H1 (cell line): ENCODE data around the gene LPAR3. TPM values are rescaled to one million over a fixed set of nuclear protein-coding genes. Genes with fewer than 3 reads are reported as not detected.

Source experiments
- CTCF ChIA-PET: fragments of 300-600 bp; sonication (Branson Sonifier 250); formaldehyde crosslinking; loops from one replicate; lab custom pipeline; 2021; ENCODE audit not compliant: partially characterized antibody; lab: Charles Lee
- POLR2A ChIA-PET: fragments of 300-600 bp; sonication (Branson Sonifier 250); formaldehyde crosslinking; loops from one replicate; lab custom pipeline; 2021; ENCODE audit warnings: inconsistent platforms; ENCODE audit not compliant: partially characterized antibody; lab: Charles Lee
- DNase-seq, 2 experiments: peaks; one replicate each; pipeline versions ENCODE4 v3.0.0 to v3.0.0-alpha.2; 2010 to 2022; ENCODE audit warnings: low spot score in 2 of 2, low read depth in 1 of 2, mixed read lengths in 1 of 2
- FAIRE-seq: peaks from 2 replicates; lab custom pipeline; 2011; peaks lifted over from hg19 to GRCh38; lab: Jason Lieb, UNC
- H2AFZ ChIP-seq: 2 replicates; pipeline ENCODE4 v1.8.1; 2012; ENCODE audit warnings: low read length, inconsistent platforms
- H2AK5ac ChIP-seq: 2 replicates; pipeline ENCODE4 v1.6.1; 2013; ENCODE audit warnings: low read depth, low read length
- H2BK120ac ChIP-seq: replicated peaks from 2 replicates; pipeline ENCODE3; 2013; ENCODE audit warnings: low read depth, low read length, inconsistent platforms
- H2BK12ac ChIP-seq: 2 replicates; pipeline ENCODE4 v1.6.1; 2013; ENCODE audit warnings: low read depth, low read length
- H2BK15ac ChIP-seq: 2 replicates; pipeline ENCODE4 v1.6.1; 2013; ENCODE audit warnings: low read length
- H2BK20ac ChIP-seq: 2 replicates; pipeline ENCODE4 v1.6.1; 2013; ENCODE audit warnings: low read length
- H2BK5ac ChIP-seq: 2 replicates; pipeline ENCODE4 v1.6.1; 2013; ENCODE audit warnings: low read depth, low read length
- H3K14ac ChIP-seq: 2 replicates; pipeline ENCODE4 v1.6.1; 2013; ENCODE audit warnings: inconsistent platforms; ENCODE audit not compliant: insufficient read length
- H3K18ac ChIP-seq: 2 replicates; pipeline ENCODE4 v1.6.1; 2013; ENCODE audit warnings: low read length; ENCODE audit errors: extremely low read depth
- H3K23ac ChIP-seq: 2 replicates; pipeline ENCODE4 v1.6.1; 2013; ENCODE audit warnings: inconsistent platforms; ENCODE audit not compliant: insufficient read length
- H3K23me2 ChIP-seq: 2 replicates; pipeline ENCODE4 v1.6.1; 2013; ENCODE audit warnings: low read depth, low read length
- H3K27ac ChIP-seq: 2 replicates; pipeline ENCODE4 v1.6.1; 2011; ENCODE audit warnings: low read depth, low read length, inconsistent platforms
- H3K27me3 ChIP-seq, 4 experiments: replicated peaks in 1 of 4; 1 replicate in 1 of 4; 2 replicates in 3 of 4; pipeline versions ENCODE4 v1.6.1 to v1.8.1; 2011 to 2013; ENCODE audit warnings: low read length in 3 of 4, mild to moderate bottlenecking in 3 of 4, inconsistent platforms in 2 of 4, mixed read lengths in 2 of 4, moderate library complexity in 1 of 4; ENCODE audit not compliant: control insufficient read depth in 3 of 4, insufficient read depth in 3 of 4; ENCODE audit errors: extremely low read depth in 1 of 4
- H3K36me3 ChIP-seq, 4 experiments: 2 replicates each; pipeline versions ENCODE4 v1.6.1 to v1.8.1; 2011 to 2013; ENCODE audit warnings: mild to moderate bottlenecking in 4 of 4, low read length in 3 of 4, moderate library complexity in 2 of 4, control low read depth in 1 of 4, inconsistent platforms in 1 of 4; ENCODE audit not compliant: insufficient read depth in 4 of 4, control insufficient read depth in 2 of 4
- H3K4ac ChIP-seq: replicated peaks from 2 replicates; pipeline ENCODE3; 2013; ENCODE audit warnings: low read length, low read depth, mixed read lengths, inconsistent platforms; ENCODE audit not compliant: insufficient read length
- H3K4me1 ChIP-seq, 4 experiments: replicated peaks in 1 of 4; 1 replicate in 1 of 4; 2 replicates in 3 of 4; pipeline versions ENCODE4 v1.6.1 to v1.8.1; 2011 to 2013; ENCODE audit warnings: low read length in 3 of 4, inconsistent platforms in 2 of 4, mixed read lengths in 1 of 4; ENCODE audit not compliant: insufficient read depth in 4 of 4, control insufficient read depth in 3 of 4
- H3K4me2 ChIP-seq, 2 experiments: 2 replicates each; pipeline versions ENCODE4 v1.6.1 to v1.8.1; 2011 to 2013; ENCODE audit warnings: low read depth in 2 of 2, low read length in 2 of 2, control low read depth in 1 of 2, inconsistent platforms in 1 of 2, mild to moderate bottlenecking in 1 of 2; ENCODE audit not compliant: insufficient read depth in 1 of 2
- H3K4me3 ChIP-seq, 4 experiments: fragments of 200-600, 300-600 bp in 1 of 4; sonication (generic), shearing (Covaris generic), sonication (Bioruptor Twin) in 1 of 4; 2 replicates each; pipeline versions ENCODE4 v1.5.1 to v1.8.1; 2011 to 2016; ENCODE audit warnings: low read length in 4 of 4, low read depth in 3 of 4, control low read depth in 2 of 4, inconsistent platforms in 2 of 4, mild to moderate bottlenecking in 2 of 4, mixed read lengths in 1 of 4, moderate library complexity in 1 of 4; ENCODE audit not compliant: insufficient read depth in 2 of 4; ENCODE audit errors: extremely low read depth in 1 of 4
- H3K56ac ChIP-seq: replicated peaks from 2 replicates; pipeline ENCODE3; 2013; ENCODE audit warnings: low read depth, mild to moderate bottlenecking, mixed read lengths, low read length, inconsistent platforms; ENCODE audit not compliant: insufficient read length
- H3K79me1 ChIP-seq: 2 replicates; pipeline ENCODE4 v1.6.1; 2013; ENCODE audit warnings: low read depth, low read length, control low read depth
- H3K79me2 ChIP-seq, 2 experiments: 2 replicates each; pipeline versions ENCODE4 v1.6.1 to v1.8.1; 2012 to 2013; ENCODE audit warnings: low read length in 2 of 2, mild to moderate bottlenecking in 2 of 2, inconsistent platforms in 1 of 2; ENCODE audit not compliant: insufficient read depth in 2 of 2, control insufficient read depth in 1 of 2
- H3K9ac ChIP-seq, 4 experiments: replicated peaks in 1 of 4; 1 replicate in 1 of 4; 2 replicates in 3 of 4; pipeline versions ENCODE4 v1.6.1 to v1.8.1; 2011 to 2013; ENCODE audit warnings: low read depth in 3 of 4, low read length in 3 of 4, control low read depth in 2 of 4, mild to moderate bottlenecking in 2 of 4, moderate library complexity in 2 of 4, inconsistent platforms in 1 of 4; ENCODE audit errors: extremely low read depth in 1 of 4
- H3K9me3 ChIP-seq, 2 experiments: 2 replicates each; pipeline versions ENCODE4 v1.6.1 to v1.8.1; 2012 to 2013; ENCODE audit warnings: mild to moderate bottlenecking in 2 of 2, moderate library complexity in 2 of 2, control low read depth in 1 of 2, inconsistent platforms in 1 of 2, low read depth in 1 of 2, low read length in 1 of 2, mixed read lengths in 1 of 2; ENCODE audit not compliant: insufficient read depth in 2 of 2
- H4K20me1 ChIP-seq, 2 experiments: replicated peaks in 1 of 2; 2 replicates each; pipeline versions ENCODE3 to v1.8.1; 2011 to 2013; ENCODE audit warnings: inconsistent platforms in 2 of 2, low read length in 2 of 2, mild to moderate bottlenecking in 1 of 2; ENCODE audit not compliant: insufficient read depth in 2 of 2, control insufficient read depth in 1 of 2
- H4K5ac ChIP-seq: 2 replicates; pipeline ENCODE4 v1.6.1; 2013; ENCODE audit warnings: low read length, low read depth, mixed read lengths, inconsistent platforms; ENCODE audit not compliant: insufficient read length
- H4K8ac ChIP-seq: 2 replicates; pipeline ENCODE4 v1.8.0; 2013; ENCODE audit warnings: mild to moderate bottlenecking, moderate library complexity, low read length, inconsistent platforms; ENCODE audit not compliant: insufficient read depth; ENCODE audit errors: extremely low read depth
- H4K91ac ChIP-seq: replicated peaks from 2 replicates; pipeline ENCODE3; 2013; ENCODE audit warnings: low read length, mixed read lengths, inconsistent platforms; ENCODE audit not compliant: insufficient read length
- ATF3 ChIP-seq: IDR thresholded peaks from 2 replicates; pipeline ENCODE4 v1.6.1; 2011; ENCODE audit warnings: low read depth, mild to moderate bottlenecking, low read length; ENCODE audit not compliant: insufficient read depth
- BACH1 ChIP-seq: IDR thresholded peaks from 2 replicates; pipeline ENCODE4 v1.6.1; 2012; ENCODE audit warnings: low read length, improper control_type of control experiment
- BRCA1 ChIP-seq: IDR thresholded peaks from 2 replicates; pipeline ENCODE4 v1.6.1; 2012; ENCODE audit warnings: low read depth, low read length, improper control_type of control experiment
- CBX8 ChIP-seq: fragments of 300-800, 300-1000 bp; sonication (generic); IDR thresholded peaks from 2 replicates; pipeline ENCODE4 v1.7.1; 2016; ENCODE audit warnings: low read depth, low read length, borderline replicate concordance
- CEBPB ChIP-seq: IDR thresholded peaks from 2 replicates; pipeline ENCODE4 v1.6.1; 2012; ENCODE audit warnings: low read depth, low read length
- E2F6 ChIP-seq: IDR thresholded peaks from 2 replicates; pipeline ENCODE4 v1.6.1; 2012; ENCODE audit warnings: inconsistent platforms
- NRF1 ChIP-seq: IDR thresholded peaks from 2 replicates; pipeline ENCODE4 v1.6.1; 2011; ENCODE audit warnings: mild to moderate bottlenecking, low read depth, low read length, improper control_type of control experiment
- PHF8 ChIP-seq: fragments of 200-600 bp; sonication (generic); conservative IDR thresholded peaks from 2 replicates; pipeline ENCODE4 v1.7.1; 2012; ENCODE audit warnings: low read depth, mild to moderate bottlenecking, inconsistent platforms, low read length, moderate library complexity
- RNF2 ChIP-seq: fragments of 200-900, 300-1000 bp; sonication (generic); IDR thresholded peaks from 2 replicates; pipeline ENCODE4 v1.7.1; 2016; ENCODE audit warnings: borderline replicate concordance, low read depth, mild to moderate bottlenecking, antibody characterized with exemption, low read length; ENCODE audit not compliant: poor library complexity, severe bottlenecking; ENCODE audit errors: missing control alignments
- TCF12 ChIP-seq: IDR thresholded peaks from 2 replicates; pipeline ENCODE4 v1.6.1; 2011; ENCODE audit warnings: low read depth, mild to moderate bottlenecking, low read length
- ZNF274 ChIP-seq: IDR thresholded peaks from 2 replicates; pipeline ENCODE4 v1.7.0; 2012; ENCODE audit warnings: low read length, borderline replicate concordance; ENCODE audit errors: extremely low read depth
- WGBS, 2 experiments: shearing (Covaris generic) in 1 of 2; methylation state at CpG; one replicate each; pipeline versions ENCODE4 v1.1.6 to v1.1.7; 2013 to 2015; ENCODE audit warnings: low lambda C conversion rate in 2 of 2, mixed read lengths in 2 of 2, inconsistent platforms in 1 of 2, low coverage in 1 of 2, missing lambda C conversion rate in 1 of 2; ENCODE audit not compliant: insufficient replicate concordance in 2 of 2, insufficient coverage in 1 of 2, insufficient read length in 1 of 2; ENCODE audit errors: extremely low coverage in 1 of 2, missing lambda C conversion rate in 1 of 2; 5-methylcytosine and 5-hydroxymethylcytosine counted together
- polyA plus RNA-seq, 7 experiments: library from polyadenylated mRNA; depleted of rRNA in 3 of 7; stranded (reverse) in 5 of 7; unstranded in 2 of 7; fragments of >200 nt in 5 of 7; fragments of 200-250 nt in 2 of 7; gene quantifications; 1 replicate in 5 of 7; 2 replicates in 1 of 7; 4 replicates in 1 of 7; pipeline versions ENCODE4 v1.2.1 to v1.2.3, GENCODE V29; 2011 to 2013; ENCODE audit warnings: missing spikeins in 2 of 7, mixed read lengths in 2 of 7
- total RNA-seq: library from RNA; stranded (reverse); fragmentation: NEBNext Ultra II Directional; extraction: Animal tissue kit (Norgen Biotek cat#: 25700); gene quantifications from 2 replicates; pipeline ENCODE4 v1.2.1, GENCODE V29; 2021

LPAR3 gene
- total and polyA plus RNA-seq, 2 of the 8 experiments (the other 6 are each of a cell fraction or from before 2014, with no cell fraction given) = 17.1 to 25.4 TPM

GRCh38 chr1:84889437-84889836, 3.6 kb downstream of the LPAR3 start:
- TF ChIP-seq CEBPB (no peak), PHF8 (no peak), BRCA1 (no peak), CBX8 (no peak), RNF2 (no peak), E2F6 (no peak), ZNF274 (no peak), BACH1 (no peak), NRF1 (no peak), ATF3 (no peak), TCF12 (no peak)
- Histone ChIP-seq H3K4me1 (peaks cover 0 to 9% (median 2%) of the 10 kb centered on the region in 4 experiments; a peak in 2 of 7 replicates), H3K36me3 (peaks cover 0 to 3% (median under 1%) of the 10 kb centered on the region in 4 experiments; a peak in 2 of 8 replicates), H2BK20ac (no peak overlapping the region), H2AK5ac (no peak overlapping the region), H2BK12ac (no peak overlapping the region), H3K27ac (no peak overlapping the region), H3K14ac (no peak overlapping the region), H3K4ac (no peak overlapping the region), H4K8ac (no peak overlapping the region), H3K23ac (no peak overlapping the region), H3K79me2 (peaks cover 0 to 32% of the 10 kb centered on the region in 2 experiments; a peak in 3 of 4 replicates), H3K9me3 (no peaks in the 10 kb centered on the region), H3K4me2 (no peak overlapping the region), H2AFZ (no peak overlapping the region), H2BK15ac (no peak overlapping the region), H4K91ac (no peak overlapping the region), H2BK120ac (no peak overlapping the region), H3K4me3 (no peak overlapping the region), H4K20me1 (peaks cover 0 to 6% of the 10 kb centered on the region in 2 experiments), H3K27me3 (peaks cover 0 to 13% (median 7%) of the 10 kb centered on the region in 4 experiments; a peak in 5 of 7 replicates), H3K79me1 (0 out of 2 replicates have a peak, but pooled peaks cover 2% of the 10 kb centered on the region), H3K56ac (no peak overlapping the region), H3K9ac (no peak overlapping the region), H2BK5ac (no peak overlapping the region), H3K23me2 (peaks cover 7% of the 10 kb centered on the region; the same call in 1 of the 2 replicates), H4K5ac (no peak overlapping the region), H3K18ac (no peak overlapping the region)
- no peak for DNase-seq
- FAIRE-seq = no peak
- CTCF ChIA-PET = interaction anchor here (0.6 kb wide), 1 partner anchor 350 kb away, joined by 3 read pairs; no protein-coding TSS in a partner anchor
- WGBS, 2 experiments = 82% methylated on average over 5 of the region's 5 CpGs; no CpG with 5 or more reads in 1 of the 2 experiments
- POLR2A ChIA-PET = interaction anchor here (0.6 kb wide), 1 partner anchor 260 kb away, joined by 4 read pairs; no protein-coding TSS in a partner anchor
